Kidney (tissue), 14 donors: Measurements from ENCODE around the gene CSTB. TPM values are rescaled to one million over a fixed set of nuclear protein-coding genes. Genes with fewer than 3 reads are reported as not detected.

Experiments used
- DNase-seq, 5 donors: peaks; one replicate each; pipeline ENCODE4 v3.0.0-alpha.2; 2013 to 2020
- FAIRE-seq: peaks from 2 replicates; lab custom pipeline; 2012; peaks lifted over from hg19 to GRCh38; lab: Jason Lieb, UNC
- H3K27ac ChIP-seq, 2 donors: one replicate each; pipeline ENCODE4 v1.7.0; 2013; ENCODE audit warnings: low read depth in 2 of 2, low read length in 2 of 2, inconsistent platforms in 1 of 2
- H3K27me3 ChIP-seq: one replicate; pipeline ENCODE4 v1.7.1; 2013; ENCODE audit warnings: low read length, inconsistent platforms; ENCODE audit not compliant: control insufficient read depth, insufficient read depth
- H3K36me3 ChIP-seq, 3 donors: one replicate each; pipeline versions ENCODE4 v1.7.0 to v1.7.1; 2013; ENCODE audit warnings: low read length in 3 of 3, control low read depth in 1 of 3, inconsistent platforms in 1 of 3; ENCODE audit not compliant: insufficient read depth in 3 of 3, control insufficient read depth in 2 of 3
- H3K4me1 ChIP-seq, 3 donors: one replicate each; pipeline versions ENCODE4 v1.7.0 to v1.7.1; 2013; ENCODE audit warnings: low read length in 3 of 3, inconsistent platforms in 1 of 3, low read depth in 1 of 3; ENCODE audit not compliant: control insufficient read depth in 2 of 3, insufficient read depth in 2 of 3
- H3K4me3 ChIP-seq, 3 donors: one replicate each; pipeline versions ENCODE4 v1.7.0 to v1.8.1; 2013; ENCODE audit warnings: low read length in 3 of 3, control low read depth in 1 of 3, inconsistent platforms in 1 of 3
- H3K9ac ChIP-seq, 3 donors: one replicate each; pipeline versions ENCODE4 v1.7.0 to v1.7.1; 2013; ENCODE audit warnings: low read length in 3 of 3, control low read depth in 1 of 3, inconsistent platforms in 1 of 3
- H3K9me3 ChIP-seq, 3 donors: one replicate each; pipeline versions ENCODE4 v1.7.0 to v1.7.1; 2013; ENCODE audit warnings: low read length in 3 of 3, control low read depth in 1 of 3, inconsistent platforms in 1 of 3; ENCODE audit not compliant: control insufficient read depth in 2 of 3, insufficient read depth in 1 of 3
- CTCF ChIP-seq: IDR thresholded peaks from 3 replicates; pipeline ENCODE4 v1.5.1; 2012; ENCODE audit warnings: mild to moderate bottlenecking, moderate library complexity, borderline replicate concordance; ENCODE audit not compliant: insufficient read depth; ENCODE audit errors: extremely low read depth
- intact Hi-C: fragments of 100-400 bp; cut with DNase I; formaldehyde crosslinking; loops from one replicate; pipeline ENCODE4 v1.11.1; 2022
- polyA plus RNA-seq: library from polyadenylated mRNA; stranded (reverse); fragments of 350-450 nt; fragmentation: Illumina TruSeq; extraction: RNeasy Lipid Tissue Mini Kit (QIAGEN cat#74804); gene quantifications from one replicate; pipeline ENCODE4 v1.2.3, GENCODE V29; 2014; ENCODE audit warnings: low read depth, low replicate concordance; ENCODE audit not compliant: insufficient read depth
- total RNA-seq: library from RNA; stranded (reverse); fragmentation: NEBNext Ultra II Directional; extraction: Animal tissue kit (Norgen Biotek cat#: 25700); gene quantifications from one replicate; pipeline ENCODE4 v1.2.1, GENCODE V29; 2021
- donor health status: control.
- donor health status: control.
- donor health status: control.
- donor health status: control.
- donor health status: control.
- donor health status: DM: yes; HTN: yes; CAD: no.
- donor health status: Normal renal cell carcinoma (clear cell type).

The CSTB gene
- total and polyA plus RNA-seq, 2 donors from 2014 or later, result 74.5 to 97.8 TPM

- Histone ChIP-seq H3K9ac (no peak overlapping the region), H3K9me3 (no peaks in the 10 kb centered on the region), H3K27ac (no peak overlapping the region), H3K36me3 (no peaks in the 10 kb centered on the region), H3K4me3 (no peak overlapping the region), H3K4me1 (peaks cover 0 to 4% (median 4%) of the 10 kb centered on the region in 3 donors), H3K27me3 (no peaks in the 10 kb centered on the region)
- FAIRE-seq, result no peak
- DNase-seq, result no peak
- no peak for TF ChIP-seq CTCF
- intact Hi-C loops, result no loop called here
Measured at GRCh38 chr21:43786300-43786806, 10.2 kb upstream of the CSTB start.

DNA sequence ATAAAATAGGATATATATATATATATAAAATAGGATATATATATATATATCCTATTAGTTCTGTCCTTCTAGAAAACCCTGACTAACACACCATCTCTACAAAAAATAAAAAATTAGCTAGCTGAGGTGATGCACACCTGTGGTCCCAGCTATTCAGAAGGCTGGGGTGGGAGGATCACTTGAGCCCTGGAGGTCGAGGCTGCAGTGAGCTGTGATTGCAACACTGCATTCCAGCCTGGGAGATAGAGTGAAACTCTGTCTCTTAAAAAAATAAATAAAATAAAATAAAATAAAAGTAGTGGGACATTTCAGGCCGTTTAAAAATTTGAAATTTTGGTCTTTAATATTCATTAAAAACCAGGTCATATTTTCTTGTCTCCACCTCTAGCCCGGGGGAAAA, 9.0 kb upstream of the CSTB start:
- Histone ChIP-seq H3K4me3 (no peak overlapping the region), H3K27ac (no peak overlapping the region), H3K36me3 (no peaks in the 10 kb centered on the region), H3K27me3 (no peaks in the 10 kb centered on the region), H3K9ac (no peak overlapping the region), H3K9me3 (no peaks in the 10 kb centered on the region), H3K4me1 (peaks cover 0 to 3% (median 2%) of the 10 kb centered on the region in 3 donors)
- FAIRE-seq (no peak), DNase-seq (no peak)
- no peak for TF ChIP-seq CTCF
- intact Hi-C loops, result no loop called here

DNA sequence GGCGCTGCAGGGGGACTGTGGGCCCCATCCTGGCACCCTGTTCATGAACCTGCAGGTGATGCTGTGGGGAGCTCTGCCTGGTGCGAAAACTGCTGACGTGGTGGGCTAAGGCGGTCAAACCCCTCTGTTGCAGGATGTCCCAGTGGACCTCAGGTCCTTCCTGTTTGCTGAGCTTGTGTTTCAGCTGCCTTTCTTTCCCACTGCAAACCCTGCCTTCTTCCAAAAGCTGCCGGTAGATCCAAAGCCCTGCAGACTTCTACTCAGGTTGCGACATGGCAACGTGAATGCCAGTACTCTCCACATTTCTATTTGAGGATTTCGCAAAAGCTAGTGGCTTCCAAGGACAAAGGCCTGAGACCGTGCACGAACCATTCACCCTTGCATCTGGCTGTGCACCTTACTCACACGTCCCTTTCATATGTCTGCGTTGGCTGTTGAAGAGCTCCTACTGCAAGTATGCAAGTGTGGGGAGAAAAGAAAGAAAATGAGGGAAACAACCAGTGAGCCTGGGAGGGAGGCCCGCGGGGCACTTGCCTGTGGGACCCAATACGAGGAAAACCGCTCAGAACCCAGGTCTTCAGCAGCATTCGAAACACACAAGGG, 7.1 kb upstream of the CSTB start:
- H3K9ac ChIP-seq, result no peak overlapping the region
- H3K36me3 ChIP-seq, result no peaks in the 10 kb centered on the region
- no peak for FAIRE-seq
- no peaks in the 10 kb centered on the region for H3K27me3 ChIP-seq
- H3K9me3 ChIP-seq, result no peaks in the 10 kb centered on the region
- TF ChIP-seq CTCF, result no peak
- DNase-seq, result no peak
- no peak overlapping the region for H3K27ac ChIP-seq
- intact Hi-C loops, result no loop called here
- no peaks in the 10 kb centered on the region for H3K4me1 ChIP-seq
- H3K4me3 ChIP-seq, result no peak overlapping the region
